Panc1 (cell line): ENCODE results near the gene KDM1B. TPM values are rescaled to one million over a fixed set of nuclear protein-coding genes. Genes with fewer than 3 reads are reported as not detected.

Source experiments
- ATAC-seq: fragments of 200-7000 bp; cut with Tn5 transposase; 2 replicates; pipeline ENCODE4 v1.9.1; 2020; ENCODE audit warnings: mild to moderate bottlenecking, moderate library complexity
- BruUV-seq: library from RNA; stranded (reverse); fragments of 400-500 nt; replicated peaks from 2 replicates; lab custom pipeline; 2021; lab: Mats Ljungman, UMichigan
- CTCF ChIA-PET: fragments of 300-600 bp; sonication (Branson Sonifier 250); formaldehyde crosslinking; loops from one replicate; lab custom pipeline; 2022; ENCODE audit warnings: antibody characterized with exemption; lab: Charles Lee
- POLR2A ChIA-PET: fragments of 300-600 bp; sonication (Branson Sonifier 250); formaldehyde crosslinking; loops from one replicate; lab custom pipeline; 2022; ENCODE audit warnings: antibody characterized with exemption; lab: Charles Lee
- DNase-seq: peaks from one replicate; pipeline ENCODE4 v3.0.0-alpha.2; 2010; ENCODE audit warnings: low read depth, low spot score
- H3K27ac ChIP-seq: 2 replicates; pipeline ENCODE4 v1.5.1; 2011; ENCODE audit warnings: mild to moderate bottlenecking, low read length, inconsistent platforms
- H3K27me3 ChIP-seq: fragments of 200-500 bp; sonication (Bioruptor generic); 2 replicates; pipeline ENCODE4 v1.6.0; 2014; ENCODE audit warnings: low read length, inconsistent platforms; ENCODE audit not compliant: control insufficient read depth, insufficient read depth
- H3K36me3 ChIP-seq: fragments of 200-500 bp; sonication (Bioruptor generic); 2 replicates; pipeline ENCODE4 v1.5.1; 2014; ENCODE audit warnings: inconsistent platforms, mild to moderate bottlenecking, low read length, moderate library complexity; ENCODE audit not compliant: control insufficient read depth, insufficient read depth
- H3K4me1 ChIP-seq: 2 replicates; pipeline ENCODE4 v1.5.1; 2011; ENCODE audit warnings: inconsistent platforms, mild to moderate bottlenecking, low read length, moderate library complexity; ENCODE audit not compliant: control insufficient read depth, insufficient read depth
- H3K4me3 ChIP-seq, 2 experiments: 2 replicates each; pipeline ENCODE4 v1.5.1; 2011 to 2012; ENCODE audit warnings: low read depth in 2 of 2, low read length in 2 of 2, mild to moderate bottlenecking in 2 of 2, inconsistent platforms in 1 of 2, moderate library complexity in 1 of 2
- H3K9me3 ChIP-seq: fragments of 200-500 bp; sonication (Bioruptor generic); 2 replicates; pipeline ENCODE4 v1.5.1; 2014; ENCODE audit warnings: low read depth, mild to moderate bottlenecking, inconsistent platforms, low read length, moderate library complexity; ENCODE audit not compliant: control insufficient read depth, insufficient read depth
- CTCF ChIP-seq: fragments of 450-650 bp; IDR thresholded peaks from 2 replicates; pipeline ENCODE4 v1.5.1; 2017; ENCODE audit warnings: mild to moderate bottlenecking
- POLR2AphosphoS5 ChIP-seq: IDR thresholded peaks from 2 replicates; pipeline ENCODE4 v1.6.1; 2012; ENCODE audit warnings: mild to moderate bottlenecking, low read depth, low read length, moderate library complexity
- REST ChIP-seq, 2 experiments: IDR thresholded peaks; 2 replicates each; pipeline ENCODE4 v1.6.1; 2011 to 2012; ENCODE audit warnings: low read depth in 2 of 2, control low read depth in 1 of 2, low read length in 1 of 2, mild to moderate bottlenecking in 1 of 2, moderate library complexity in 1 of 2; ENCODE audit not compliant: insufficient read depth in 1 of 2
- SIN3A ChIP-seq: IDR thresholded peaks from 2 replicates; pipeline ENCODE4 v1.6.1; 2012; ENCODE audit warnings: low read depth, mild to moderate bottlenecking, low read length, moderate library complexity, borderline replicate concordance; ENCODE audit not compliant: insufficient read depth
- TCF7L2 ChIP-seq: IDR thresholded peaks from 2 replicates; pipeline ENCODE4 v1.6.1; 2011; ENCODE audit warnings: mild to moderate bottlenecking, low read depth, low read length, inconsistent platforms
- in situ Hi-C: cut with HindIII; loops from 2 replicates; pipeline ENCODE4 v1.10.0; 2016; ENCODE audit warnings: low sequenced_read_pairs, low pct_unique_long_range_greater_than_20kb
- intact Hi-C: fragments of 100-400 bp; cut with micrococcal nuclease; formaldehyde crosslinking; loops from one replicate; pipeline ENCODE4 v1.10.0; 2022; ENCODE audit not compliant: unreplicated experiment
- total RNA-seq: library from RNA; stranded (reverse); gene quantifications from one replicate; pipeline ENCODE4 v1.2.1, GENCODE V29; 2021; ENCODE audit not compliant: unreplicated experiment

Gene KDM1B
- total RNA-seq, 1 experiment from 2014 or later, result 27.1 TPM

GRCh38 chr6:18160911-18161310 lies 5.7 kb downstream of the KDM1B start:
- no peak for TF ChIP-seq TCF7L2
- no peak for TF ChIP-seq SIN3A
- no peak for TF ChIP-seq REST (IDR thresholded peaks at IDR 0.05; ENCODE audit: insufficient read depth in 1 of 2, low read depth in 2 of 2, low read length in 1 of 2)
- no peak for TF ChIP-seq CTCF
- TF ChIP-seq POLR2AphosphoS5, result no peak
- Histone ChIP-seq H3K36me3 (peaks cover 3% of the 10 kb centered on the region; the same call in 1 of the 2 replicates), H3K27me3 (no peaks in the 10 kb centered on the region), H3K4me3 (no peak overlapping the region), H3K9me3 (no peaks in the 10 kb centered on the region), H3K4me1 (0 out of 2 replicates have a peak, but pooled peaks cover 2% of the 10 kb centered on the region), H3K27ac (no peak overlapping the region)
- in situ Hi-C loops, result no loop called here
- intact Hi-C loops, result no loop called here
- POLR2A ChIA-PET, result no interaction called here
- no peak for ATAC-seq
- CTCF ChIA-PET, result no interaction called here
- DNase-seq, result no peak
- BruUV-seq, result no TSS peak

GRCh38 chr6:18161431-18161830 lies 6.2 kb downstream of the KDM1B start:
- no TSS peak for BruUV-seq

More at GRCh38 chr6:18161431-18161830, 6.2 kb downstream of the KDM1B start:
- no peak for TF ChIP-seq TCF7L2
- no peak for TF ChIP-seq SIN3A
- TF ChIP-seq CTCF, result no peak
- no peak for TF ChIP-seq REST (IDR thresholded peaks at IDR 0.05; ENCODE audit: insufficient read depth in 1 of 2, low read depth in 2 of 2, low read length in 1 of 2)
- no peak for TF ChIP-seq POLR2AphosphoS5
- ATAC-seq (no peak), DNase-seq (no peak)
- H3K27me3 ChIP-seq, result no peaks in the 10 kb centered on the region
- H3K4me1 ChIP-seq, result no peaks in the 10 kb centered on the region
- intact Hi-C loops, result no loop called here
- H3K4me3 ChIP-seq, result no peak overlapping the region
- H3K36me3 ChIP-seq, result peaks cover 3% of the 10 kb centered on the region; the same call in 1 of the 2 replicates
- H3K27ac ChIP-seq, result no peak overlapping the region
- ChIA-PET CTCF (no interaction called here), POLR2A (no interaction called here)
- no peaks in the 10 kb centered on the region for H3K9me3 ChIP-seq
- in situ Hi-C loops, result no loop called here
